GM04503 (cell line): ENCODE data around the gene FBXO44.

Experiments used
- DNase-seq: peaks from one replicate; pipeline ENCODE4 v3.0.0-alpha.2; 2012; ENCODE audit warnings: low read depth

The FBXO44 gene

GRCh38 chr1:11708554-11709350, 54.1 kb downstream of the FBXO44 start:
- no peak for DNase-seq

- DNase-seq: no peak
Observed at GRCh38 chr1:11711490-11711889, 56.8 kb downstream of the FBXO44 start.

GRCh38 chr1:11712285-11712684, 57.6 kb downstream of the FBXO44 start:
- DNase-seq: no peak
